Chondrocyte (in vitro differentiated cells): ENCODE data around the gene CALCR. TPM values are rescaled to one million over a fixed set of nuclear protein-coding genes. Genes with fewer than 3 reads are reported as not detected.
"Not testable (repeated sequence)": the region's sequence is repeated elsewhere in the genome, so short reads cannot be mapped to it uniquely, and the experiment has no call there.

Experiments used
- DNase-seq: peaks from one replicate; pipeline ENCODE4 v3.0.0; 2021; ENCODE audit warnings: mixed read lengths, low spot score
- H3K27ac Mint-ChIP-seq: one replicate; pipeline ENCODE4 v1.8.0; 2021; ENCODE audit warnings: mild to moderate bottlenecking, moderate library complexity, mixed read lengths; ENCODE audit not compliant: unreplicated experiment
- H3K27me3 Mint-ChIP-seq: 2 replicates; pipeline ENCODE4 v1.8.0; 2021; ENCODE audit warnings: low read depth, mixed read lengths
- H3K36me3 Mint-ChIP-seq: 2 replicates; pipeline ENCODE4 v1.8.0; 2021; ENCODE audit warnings: low read depth, mixed read lengths
- H3K4me1 Mint-ChIP-seq: 2 replicates; pipeline ENCODE4 v1.8.0; 2021; ENCODE audit warnings: low read depth, mild to moderate bottlenecking, mixed read lengths
- H3K4me3 Mint-ChIP-seq: one replicate; pipeline ENCODE4 v1.8.0; 2021; ENCODE audit warnings: mild to moderate bottlenecking, moderate library complexity, mixed read lengths; ENCODE audit not compliant: unreplicated experiment
- H3K9me3 Mint-ChIP-seq: 2 replicates; pipeline ENCODE4 v1.8.0; 2021; ENCODE audit warnings: low read depth, mixed read lengths
- total RNA-seq: library from RNA; stranded (reverse); gene quantifications from 3 replicates; pipeline ENCODE4 v1.2.1, GENCODE V29; 2021
- TF ChIP-seq, protein P1 (sequence below): fragments of 200-600 bp; sonication (generic); IDR thresholded peaks from 2 replicates; pipeline ENCODE4 v1.5.0; 2021; ENCODE audit warnings: antibody characterized with exemption, mild to moderate bottlenecking, moderate library complexity

CALCR gene
- total RNA-seq, 1 donor from 2014 or later: 0.20 TPM

DNA sequence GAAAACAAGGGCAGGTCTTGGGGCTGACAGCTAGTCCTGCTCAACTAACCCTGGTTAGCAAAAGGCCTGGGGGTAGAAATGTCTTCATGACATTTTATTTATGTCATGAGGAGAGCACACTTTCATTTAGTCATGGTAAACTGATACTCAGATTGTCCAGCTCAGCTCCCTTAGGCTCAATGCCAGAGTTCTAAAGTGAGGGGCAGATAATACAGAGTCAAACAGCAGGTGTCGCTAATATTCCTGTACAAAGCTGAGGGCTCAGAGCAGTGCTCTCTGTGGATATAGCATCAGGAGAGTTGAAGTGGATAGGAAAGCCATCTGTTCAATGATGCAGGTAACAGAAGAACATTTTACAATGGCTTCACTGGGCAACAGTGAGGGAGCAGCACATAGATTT lies 26.8 kb upstream of the CALCR start:
- H3K4me1 Mint-ChIP-seq: no peaks in the 10 kb centered on the region
- peaks cover 17% of the 10 kb centered on the region for H3K27me3 Mint-ChIP-seq
- no peak for DNase-seq
- TF ChIP-seq, protein P1, sequence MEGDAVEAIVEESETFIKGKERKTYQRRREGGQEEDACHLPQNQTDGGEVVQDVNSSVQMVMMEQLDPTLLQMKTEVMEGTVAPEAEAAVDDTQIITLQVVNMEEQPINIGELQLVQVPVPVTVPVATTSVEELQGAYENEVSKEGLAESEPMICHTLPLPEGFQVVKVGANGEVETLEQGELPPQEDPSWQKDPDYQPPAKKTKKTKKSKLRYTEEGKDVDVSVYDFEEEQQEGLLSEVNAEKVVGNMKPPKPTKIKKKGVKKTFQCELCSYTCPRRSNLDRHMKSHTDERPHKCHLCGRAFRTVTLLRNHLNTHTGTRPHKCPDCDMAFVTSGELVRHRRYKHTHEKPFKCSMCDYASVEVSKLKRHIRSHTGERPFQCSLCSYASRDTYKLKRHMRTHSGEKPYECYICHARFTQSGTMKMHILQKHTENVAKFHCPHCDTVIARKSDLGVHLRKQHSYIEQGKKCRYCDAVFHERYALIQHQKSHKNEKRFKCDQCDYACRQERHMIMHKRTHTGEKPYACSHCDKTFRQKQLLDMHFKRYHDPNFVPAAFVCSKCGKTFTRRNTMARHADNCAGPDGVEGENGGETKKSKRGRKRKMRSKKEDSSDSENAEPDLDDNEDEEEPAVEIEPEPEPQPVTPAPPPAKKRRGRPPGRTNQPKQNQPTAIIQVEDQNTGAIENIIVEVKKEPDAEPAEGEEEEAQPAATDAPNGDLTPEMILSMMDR: no peak
- no peak overlapping the region for H3K27ac Mint-ChIP-seq
- no peaks in the 10 kb centered on the region for H3K9me3 Mint-ChIP-seq
- H3K4me3 Mint-ChIP-seq: no peak overlapping the region
- no peaks in the 10 kb centered on the region for H3K36me3 Mint-ChIP-seq

DNA sequence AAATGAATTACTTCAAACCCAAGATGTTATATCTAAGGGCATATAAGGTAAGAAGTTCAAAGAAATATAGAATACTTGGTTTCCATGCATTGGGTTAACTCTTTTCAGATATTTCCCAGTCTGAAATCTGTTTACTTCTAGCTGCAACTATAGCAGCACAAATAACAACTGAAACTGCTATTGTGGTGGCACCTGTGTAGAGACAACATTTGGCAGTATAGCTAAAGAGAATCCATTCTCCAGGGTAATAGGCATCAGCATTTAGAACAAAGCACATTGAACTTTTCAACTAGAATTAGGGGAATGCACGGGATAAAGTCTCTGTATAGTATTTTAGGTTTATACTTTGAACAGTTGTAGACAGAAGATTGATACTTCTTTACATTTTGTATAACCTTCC lies 19.7 kb upstream of the CALCR start:
- Mint-ChIP-seq H3K27me3 (peaks cover 10% of the 10 kb centered on the region), H3K36me3 (no peaks in the 10 kb centered on the region), H3K9me3 (no peaks in the 10 kb centered on the region), H3K4me1 (peaks cover 4% of the 10 kb centered on the region), H3K27ac (no peak overlapping the region), H3K4me3 (no peak overlapping the region)
- TF ChIP-seq, protein P1: no peak
- no peak for DNase-seq

DNA sequence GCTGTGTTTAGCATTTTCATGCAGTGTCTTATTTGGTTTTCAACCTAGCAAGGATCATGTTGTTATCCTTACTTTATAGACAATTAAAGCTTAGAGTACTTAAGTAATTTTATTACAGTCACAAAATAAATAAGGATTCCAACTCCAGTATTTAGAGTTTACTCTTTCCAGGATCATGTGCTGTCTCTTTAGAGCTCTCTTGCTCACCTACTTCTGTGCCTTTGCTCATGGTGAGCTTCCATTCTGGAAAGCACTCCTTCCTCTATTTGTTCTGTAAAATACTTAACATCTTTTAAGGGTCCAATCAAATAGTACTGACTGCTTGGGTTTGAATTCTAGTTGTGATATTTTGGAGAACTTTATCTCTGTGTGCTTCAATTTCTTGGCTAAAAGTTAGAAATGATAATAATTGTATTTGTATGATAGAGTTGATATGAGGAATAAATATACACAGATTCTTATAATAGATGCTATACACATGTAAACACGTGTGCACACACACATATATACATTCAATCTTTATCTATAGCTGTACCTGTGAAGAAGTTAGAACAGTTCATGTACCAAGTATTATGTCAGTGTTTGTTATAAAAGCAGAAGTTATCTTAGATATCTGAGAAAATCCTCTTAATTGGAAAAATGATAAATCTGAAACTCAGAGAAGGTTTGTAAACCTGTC lies 18.2 kb upstream of the CALCR start:
- Mint-ChIP-seq H3K27ac (no peak overlapping the region), H3K9me3 (peaks cover 3% of the 10 kb centered on the region), H3K4me1 (peaks cover 4% of the 10 kb centered on the region), H3K36me3 (peaks cover 2% of the 10 kb centered on the region), H3K4me3 (no peak overlapping the region), H3K27me3 (peaks cover 12% of the 10 kb centered on the region)
- no peak for DNase-seq
- TF ChIP-seq, protein P1: no peak

DNA sequence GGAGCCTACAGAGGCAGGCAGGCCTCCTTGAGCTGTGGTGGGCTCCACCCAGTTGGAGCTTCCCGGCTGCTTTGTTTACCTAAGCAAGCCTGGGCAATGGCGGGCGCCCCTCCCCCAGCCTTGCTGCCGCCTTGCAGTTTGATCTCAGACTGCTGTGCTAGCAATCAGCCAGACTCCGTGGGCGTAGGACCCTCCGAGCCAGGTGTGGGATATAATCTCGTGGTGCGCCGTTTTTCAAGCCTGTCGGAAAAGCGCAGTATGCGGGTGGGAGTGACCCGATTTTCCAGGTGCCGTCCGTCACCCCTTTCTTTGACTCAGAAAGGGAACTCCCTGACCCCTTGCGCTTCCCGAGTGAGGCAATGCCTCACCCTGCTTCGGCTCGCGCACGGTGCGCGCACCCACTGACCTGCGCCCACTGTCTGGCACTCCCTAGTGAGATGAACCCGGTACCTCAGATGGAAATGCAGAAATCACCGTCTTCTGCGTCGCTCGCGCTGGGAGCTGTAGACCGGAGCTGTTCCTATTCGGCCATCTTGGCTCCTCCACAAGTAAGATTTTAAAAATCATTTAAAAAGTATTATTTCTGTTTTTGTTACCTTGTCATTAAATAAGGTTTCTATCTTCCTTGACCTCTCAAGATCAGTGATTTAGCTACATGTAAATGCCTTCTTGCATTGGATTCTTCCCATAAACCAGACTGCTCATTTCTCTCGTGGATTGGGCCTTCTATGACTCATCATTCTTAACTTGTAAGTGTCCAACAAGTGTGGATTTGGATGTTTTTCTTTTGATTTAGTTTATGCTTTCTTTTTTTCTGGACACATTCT lies 16.9 kb upstream of the CALCR start:
- H3K36me3 Mint-ChIP-seq, H3K27me3 Mint-ChIP-seq, DNase-seq, H3K9me3 Mint-ChIP-seq, H3K27ac Mint-ChIP-seq, H3K4me1 Mint-ChIP-seq: not testable (repeated sequence)
- peak overlapping the region; percentile 14 for H3K4me3 Mint-ChIP-seq

DNA sequence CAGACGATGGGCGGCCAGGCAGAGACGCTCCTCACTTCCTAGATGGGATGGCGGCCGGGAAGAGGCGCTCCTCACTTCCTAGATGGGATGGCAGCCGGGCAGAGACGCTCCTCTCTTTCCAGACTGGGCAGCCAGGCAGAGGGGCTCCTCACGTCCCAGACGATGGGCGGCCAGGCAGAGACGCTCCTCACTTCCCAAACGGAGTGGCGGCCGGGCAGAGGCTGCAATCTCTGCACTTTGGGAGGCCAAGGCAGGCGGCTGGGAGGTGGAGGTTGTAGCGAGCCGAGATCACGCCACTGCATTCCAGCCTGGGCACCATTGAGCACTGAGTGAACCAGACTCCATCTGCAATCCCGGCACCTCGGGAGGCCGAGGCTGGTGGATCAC lies 11.9 kb upstream of the CALCR start:
- not testable (repeated sequence) for H3K4me1 Mint-ChIP-seq, H3K27me3 Mint-ChIP-seq, H3K4me3 Mint-ChIP-seq, DNase-seq, H3K36me3 Mint-ChIP-seq, H3K9me3 Mint-ChIP-seq, H3K27ac Mint-ChIP-seq

DNA sequence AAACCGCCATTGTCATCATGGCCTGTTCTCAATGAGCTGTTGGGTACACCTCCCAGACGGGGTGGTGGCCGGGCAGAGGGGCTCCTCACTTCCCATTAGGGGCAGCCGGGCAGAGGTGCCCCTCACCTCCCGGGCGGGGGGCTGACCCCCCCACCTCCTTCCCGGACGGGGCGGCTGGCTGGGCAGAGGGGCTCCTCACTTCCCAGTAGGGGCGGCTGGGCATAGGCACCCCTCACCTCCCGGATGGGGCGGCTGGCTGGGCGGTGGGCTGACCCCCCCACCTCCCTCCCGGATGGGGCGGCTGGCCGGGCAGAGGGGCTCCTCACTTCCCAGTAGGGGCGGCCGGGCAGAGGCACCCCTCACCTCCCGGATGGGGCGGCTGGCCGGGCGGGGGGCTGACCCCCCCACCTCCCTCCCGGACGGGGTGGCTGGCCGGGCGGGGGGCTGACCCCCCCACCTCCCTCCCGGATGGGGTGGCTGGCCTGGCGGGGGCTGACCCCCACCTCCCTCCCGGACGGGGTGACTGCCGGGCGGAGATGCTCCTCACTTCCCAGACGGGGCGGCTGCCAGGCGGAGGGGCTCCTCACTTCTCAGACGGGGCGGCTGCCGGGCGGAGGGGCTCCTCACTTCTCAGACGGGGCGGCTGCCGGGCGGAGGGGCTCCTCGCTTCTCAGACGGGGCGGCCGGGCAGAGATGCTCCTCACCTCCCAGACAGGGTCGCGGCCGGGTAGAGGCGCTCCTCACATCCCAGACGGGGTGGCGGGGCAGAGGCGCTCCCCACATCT lies 11.4 kb upstream of the CALCR start:
- DNase-seq, H3K27ac Mint-ChIP-seq, H3K4me3 Mint-ChIP-seq, H3K4me1 Mint-ChIP-seq, H3K9me3 Mint-ChIP-seq, H3K36me3 Mint-ChIP-seq: not testable (repeated sequence)
- peaks cover 12% of the 10 kb centered on the region for H3K27me3 Mint-ChIP-seq
